ENCODE measurements around the gene PDCD1. TPM values are rescaled to one million over a fixed set of nuclear protein-coding genes. Genes with fewer than 3 reads are reported as not detected.

PDCD1 gene
- total RNA-seq, 3 donors from 2014 or later (not counting 1 experiment from before 2014, with no cell fraction given): 0.45 TPM; not detected in 2

GRCh38 chr2:241870081-241870541, 11.4 kb upstream of the PDCD1 start:
- WGBS (ENCODE audit: insufficient coverage): 93% methylated on average over 28 of the region's 28 CpGs
- no peaks in the 10 kb centered on the region for H3K36me3 ChIP-seq (ENCODE audit: control insufficient read depth, insufficient read depth, low read length)
- no peak overlapping the region for H3K27ac ChIP-seq (ENCODE audit: low read length)
- peaks cover 6% of the 10 kb centered on the region for H3K27me3 ChIP-seq (ENCODE audit: control insufficient read depth, insufficient read depth, low read length)
- H3K4me3 Mint-ChIP-seq: no peak overlapping the region
- no peaks in the 10 kb centered on the region for H3K36me3 Mint-ChIP-seq
- TF ChIP-seq, protein P1, sequence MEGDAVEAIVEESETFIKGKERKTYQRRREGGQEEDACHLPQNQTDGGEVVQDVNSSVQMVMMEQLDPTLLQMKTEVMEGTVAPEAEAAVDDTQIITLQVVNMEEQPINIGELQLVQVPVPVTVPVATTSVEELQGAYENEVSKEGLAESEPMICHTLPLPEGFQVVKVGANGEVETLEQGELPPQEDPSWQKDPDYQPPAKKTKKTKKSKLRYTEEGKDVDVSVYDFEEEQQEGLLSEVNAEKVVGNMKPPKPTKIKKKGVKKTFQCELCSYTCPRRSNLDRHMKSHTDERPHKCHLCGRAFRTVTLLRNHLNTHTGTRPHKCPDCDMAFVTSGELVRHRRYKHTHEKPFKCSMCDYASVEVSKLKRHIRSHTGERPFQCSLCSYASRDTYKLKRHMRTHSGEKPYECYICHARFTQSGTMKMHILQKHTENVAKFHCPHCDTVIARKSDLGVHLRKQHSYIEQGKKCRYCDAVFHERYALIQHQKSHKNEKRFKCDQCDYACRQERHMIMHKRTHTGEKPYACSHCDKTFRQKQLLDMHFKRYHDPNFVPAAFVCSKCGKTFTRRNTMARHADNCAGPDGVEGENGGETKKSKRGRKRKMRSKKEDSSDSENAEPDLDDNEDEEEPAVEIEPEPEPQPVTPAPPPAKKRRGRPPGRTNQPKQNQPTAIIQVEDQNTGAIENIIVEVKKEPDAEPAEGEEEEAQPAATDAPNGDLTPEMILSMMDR (IDR thresholded peaks at IDR 0.05): no peak
- H3K27me3 Mint-ChIP-seq (ENCODE audit: low read depth in 2 of 2): peaks cover 0 to 8% of the 10 kb centered on the region in 2 donors
- peaks cover 85% of the 10 kb centered on the region for H3K4me1 ChIP-seq (ENCODE audit: control insufficient read depth, insufficient read depth, low read length)
- H3K9me3 Mint-ChIP-seq: no peaks in the 10 kb centered on the region
- no peak overlapping the region for H3K27ac Mint-ChIP-seq
- DNase-seq (no peak), ATAC-seq (no peak)
- no peaks in the 10 kb centered on the region for H3K9me3 ChIP-seq (ENCODE audit: control insufficient read depth, insufficient read depth, low read length)
- intact Hi-C loops (cut with micrococcal nuclease): loop anchor here (10.0 kb wide), 1 partner anchor 185 kb away; the partner anchor contains the start of gene DTYMK
- peaks cover 40 to 66% of the 10 kb centered on the region in 2 donors for H3K4me1 Mint-ChIP-seq
- no peak overlapping the region for H3K4me3 ChIP-seq (ENCODE audit: low read length)

DNA sequence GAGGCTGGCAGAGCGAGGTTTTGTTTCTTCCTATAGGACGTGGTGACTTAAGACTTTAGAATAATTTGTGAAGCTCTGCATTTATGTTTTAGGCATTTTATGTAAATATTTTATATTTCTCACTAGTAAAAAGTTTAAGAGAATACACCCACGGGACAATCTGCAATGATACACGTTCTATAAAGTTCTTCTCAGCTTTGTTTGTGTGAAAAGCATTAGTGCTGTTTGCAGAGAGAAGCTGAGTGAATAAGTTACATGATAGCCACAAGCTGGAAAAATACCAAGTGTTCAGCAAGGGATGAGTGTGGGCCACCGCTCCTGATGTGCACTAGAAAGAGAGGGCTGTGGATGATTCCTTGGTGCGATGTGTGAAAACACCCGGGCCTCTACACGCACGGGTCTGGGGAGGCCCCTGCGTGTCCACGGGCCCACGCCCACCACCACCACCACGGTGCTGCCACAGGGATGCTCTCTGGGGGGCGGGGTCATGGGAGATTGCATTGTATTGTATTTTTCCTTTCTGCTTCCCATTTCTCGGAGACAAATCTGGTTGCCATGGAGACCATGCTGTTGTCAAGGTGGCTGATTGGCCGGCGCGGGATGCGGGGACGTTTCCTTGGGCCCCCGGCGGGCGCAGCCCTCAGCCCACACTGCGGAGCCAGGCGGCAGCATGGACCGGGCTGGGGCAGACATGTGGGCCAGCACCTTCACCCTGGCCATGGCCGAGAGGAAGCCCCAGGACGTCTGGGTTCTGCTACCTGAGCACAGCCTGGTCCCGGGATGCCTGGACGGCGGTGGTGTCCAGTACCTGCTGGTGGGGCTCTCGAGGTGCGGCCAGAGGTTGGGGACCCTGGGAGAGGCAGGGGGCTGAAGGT, 10.6 kb upstream of the PDCD1 start, which contains the start of gene RTP5:
TSS of gene RTP5 (plus strand) at position 643 of the 875 bp plus-strand sequence. CDS start at position 671, 28 bp downstream.
- ATAC-seq (no peak), DNase-seq (peak in 1 of 2 donors; percentile 46)
- Mint-ChIP-seq H3K4me1 (peaks cover 47 to 72% of the 10 kb centered on the region in 2 donors), H3K4me3 (peak within 1 kb of the TSS; percentile 78), H3K27ac (peak within 1 kb of the TSS; percentile 76 to 79), H3K27me3 (ENCODE audit: low read depth in 2 of 2) (peaks cover 0 to 16% of the 10 kb centered on the region in 2 donors), H3K36me3 (no peaks in the 10 kb centered on the region), H3K9me3 (no peaks in the 10 kb centered on the region)
- Histone ChIP-seq H3K9me3 (ENCODE audit: control insufficient read depth, insufficient read depth, low read length) (no peaks in the 10 kb centered on the region), H3K4me1 (ENCODE audit: control insufficient read depth, insufficient read depth, low read length) (peaks cover 88% of the 10 kb centered on the region), H3K27me3 (ENCODE audit: control insufficient read depth, insufficient read depth, low read length) (peaks cover 11% of the 10 kb centered on the region), H3K27ac (ENCODE audit: low read length) (peak within 1 kb of the TSS; percentile 27), H3K36me3 (ENCODE audit: control insufficient read depth, insufficient read depth, low read length) (no peaks in the 10 kb centered on the region), H3K4me3 (ENCODE audit: low read length) (no peak within 1 kb of the TSS)
- TF ChIP-seq, protein P1 (IDR thresholded peaks at IDR 0.05): no peak
- WGBS (ENCODE audit: insufficient coverage): 75% methylated on average over 31 of the region's 33 CpGs
- intact Hi-C loops (cut with micrococcal nuclease): loop anchor here (2.0 kb wide), 2 partner anchors 25 to 107 kb away; no protein-coding TSS in a partner anchor

DNA sequence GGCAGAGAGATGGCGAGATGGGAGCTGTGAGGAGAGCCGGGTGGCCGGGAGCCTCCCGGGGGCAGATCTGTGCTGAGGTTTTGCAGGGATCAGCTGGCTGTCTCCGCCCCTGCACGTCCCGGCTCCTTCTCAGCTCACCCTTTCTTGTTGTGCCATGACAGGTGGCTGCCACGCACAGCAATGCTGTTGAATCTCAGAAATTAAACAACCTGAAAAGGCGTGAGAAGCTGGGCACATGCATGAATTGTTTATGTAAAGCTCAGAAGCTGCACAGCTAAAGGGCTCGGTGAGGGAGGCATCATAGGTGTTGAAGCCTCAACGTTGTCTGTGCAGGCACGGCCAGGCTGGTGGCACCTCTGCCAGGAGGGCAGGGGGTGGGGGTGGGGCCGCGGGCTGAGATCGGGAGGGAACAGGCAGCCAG, 10.0 kb upstream of the PDCD1 start:
- H3K36me3 Mint-ChIP-seq: no peaks in the 10 kb centered on the region
- Histone ChIP-seq H3K9me3 (ENCODE audit: control insufficient read depth, insufficient read depth, low read length) (no peaks in the 10 kb centered on the region), H3K27me3 (ENCODE audit: control insufficient read depth, insufficient read depth, low read length) (peaks cover 11% of the 10 kb centered on the region), H3K4me3 (ENCODE audit: low read length) (no peak overlapping the region), H3K27ac (ENCODE audit: low read length) (peak overlapping the region; percentile 27), H3K4me1 (ENCODE audit: control insufficient read depth, insufficient read depth, low read length) (peaks cover 94% of the 10 kb centered on the region), H3K36me3 (ENCODE audit: control insufficient read depth, insufficient read depth, low read length) (no peaks in the 10 kb centered on the region)
- peak overlapping the region; percentile 76 to 79 for H3K27ac Mint-ChIP-seq
- ATAC-seq (peak; percentile 25 to 38 (median 36)), DNase-seq (peak in 1 of 2 donors; percentile 73)
- TF ChIP-seq, protein P1 (IDR thresholded peaks at IDR 0.05): no peak
- H3K4me1 Mint-ChIP-seq: peaks cover 53 to 75% of the 10 kb centered on the region in 2 donors
- 35% methylated on average over 15 of the region's 15 CpGs for WGBS (ENCODE audit: insufficient coverage)
- peak overlapping the region; percentile 78 for H3K4me3 Mint-ChIP-seq
- no peaks in the 10 kb centered on the region for H3K9me3 Mint-ChIP-seq
- H3K27me3 Mint-ChIP-seq (ENCODE audit: low read depth in 2 of 2): peaks cover 0 to 20% of the 10 kb centered on the region in 2 donors
- intact Hi-C loops (cut with micrococcal nuclease): loop anchor here (2.0 kb wide), 2 partner anchors 24 to 106 kb away; no protein-coding TSS in a partner anchor
